NCI-H1105 (cell line): ENCODE measurements around the gene TRPT1.
"Not testable (repeated sequence)": the region's sequence is repeated elsewhere in the genome, so short reads cannot be mapped to it uniquely, and the experiment has no call there.

Experiments
- DNase-seq: peaks from one replicate; lab custom pipeline; 2025; lab: John Stamatoyannopoulos, UW

TRPT1 gene

DNA sequence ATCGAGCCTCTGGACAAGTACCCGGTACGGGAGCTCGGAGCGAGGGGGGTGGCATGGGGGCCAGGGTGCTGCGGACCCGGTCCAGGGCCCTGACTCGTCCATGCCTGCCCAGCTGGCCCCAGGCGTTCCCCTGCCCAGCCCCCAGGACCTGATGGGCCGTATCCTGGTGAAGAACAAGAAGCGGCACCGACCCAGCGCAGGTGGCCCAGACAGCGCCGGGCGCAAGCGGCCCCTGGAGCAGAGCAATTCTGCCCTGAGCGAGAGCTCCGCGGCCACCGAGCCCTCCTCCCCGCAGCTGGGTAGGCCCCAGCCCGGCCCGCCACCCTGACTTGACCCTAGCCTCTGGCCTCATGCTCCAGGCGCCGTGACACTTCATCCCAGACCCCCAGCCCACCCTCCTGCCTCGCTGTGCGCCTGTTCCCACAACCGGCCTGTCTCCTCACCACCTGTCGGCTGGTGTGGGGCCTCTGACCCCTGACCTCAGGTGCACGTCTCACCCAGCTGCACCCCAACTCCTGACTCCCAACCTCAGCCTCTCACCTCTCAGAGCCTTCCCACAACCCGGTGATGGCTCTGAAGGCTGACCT, 33.1 kb upstream of the TRPT1 start:
- no peak for DNase-seq

DNA sequence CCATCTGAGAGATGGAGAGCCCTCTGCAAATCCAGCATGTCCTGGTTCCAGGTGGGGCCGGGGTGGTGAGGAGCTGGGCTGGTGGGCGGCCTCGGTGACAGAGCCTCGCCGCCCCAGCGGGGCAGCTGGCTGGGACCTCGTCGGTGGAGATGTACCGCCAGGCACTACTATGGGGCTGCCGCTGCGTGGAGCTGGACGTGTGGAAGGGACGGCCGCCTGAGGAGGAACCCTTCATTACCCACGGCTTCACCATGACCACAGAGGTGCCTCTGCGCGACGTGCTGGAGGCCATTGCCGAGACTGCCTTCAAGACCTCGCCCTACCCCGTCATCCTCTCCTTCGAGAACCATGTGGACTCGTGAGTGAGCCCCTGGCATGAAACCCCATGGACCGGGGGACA, 32.4 kb upstream of the TRPT1 start:
- DNase-seq, result no peak

DNA sequence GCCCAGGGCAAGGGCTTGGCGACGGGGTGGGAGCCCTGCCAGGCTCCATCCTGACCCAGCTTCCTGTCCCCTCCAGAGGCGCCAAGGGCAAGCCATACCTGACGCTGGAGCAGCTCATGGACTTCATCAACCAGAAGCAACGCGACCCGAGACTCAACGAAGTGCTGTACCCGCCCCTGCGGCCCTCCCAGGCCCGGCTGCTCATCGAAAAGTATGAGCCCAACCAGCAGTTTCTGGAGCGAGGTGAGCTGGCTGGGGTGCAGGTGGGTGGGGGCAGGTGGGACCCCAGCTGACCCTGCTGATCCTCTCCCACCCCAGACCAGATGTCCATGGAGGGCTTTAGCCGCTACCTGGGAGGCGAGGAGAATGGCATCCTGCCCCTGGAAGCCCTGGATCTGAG, 30.3 kb upstream of the TRPT1 start:
- no peak for DNase-seq

DNA sequence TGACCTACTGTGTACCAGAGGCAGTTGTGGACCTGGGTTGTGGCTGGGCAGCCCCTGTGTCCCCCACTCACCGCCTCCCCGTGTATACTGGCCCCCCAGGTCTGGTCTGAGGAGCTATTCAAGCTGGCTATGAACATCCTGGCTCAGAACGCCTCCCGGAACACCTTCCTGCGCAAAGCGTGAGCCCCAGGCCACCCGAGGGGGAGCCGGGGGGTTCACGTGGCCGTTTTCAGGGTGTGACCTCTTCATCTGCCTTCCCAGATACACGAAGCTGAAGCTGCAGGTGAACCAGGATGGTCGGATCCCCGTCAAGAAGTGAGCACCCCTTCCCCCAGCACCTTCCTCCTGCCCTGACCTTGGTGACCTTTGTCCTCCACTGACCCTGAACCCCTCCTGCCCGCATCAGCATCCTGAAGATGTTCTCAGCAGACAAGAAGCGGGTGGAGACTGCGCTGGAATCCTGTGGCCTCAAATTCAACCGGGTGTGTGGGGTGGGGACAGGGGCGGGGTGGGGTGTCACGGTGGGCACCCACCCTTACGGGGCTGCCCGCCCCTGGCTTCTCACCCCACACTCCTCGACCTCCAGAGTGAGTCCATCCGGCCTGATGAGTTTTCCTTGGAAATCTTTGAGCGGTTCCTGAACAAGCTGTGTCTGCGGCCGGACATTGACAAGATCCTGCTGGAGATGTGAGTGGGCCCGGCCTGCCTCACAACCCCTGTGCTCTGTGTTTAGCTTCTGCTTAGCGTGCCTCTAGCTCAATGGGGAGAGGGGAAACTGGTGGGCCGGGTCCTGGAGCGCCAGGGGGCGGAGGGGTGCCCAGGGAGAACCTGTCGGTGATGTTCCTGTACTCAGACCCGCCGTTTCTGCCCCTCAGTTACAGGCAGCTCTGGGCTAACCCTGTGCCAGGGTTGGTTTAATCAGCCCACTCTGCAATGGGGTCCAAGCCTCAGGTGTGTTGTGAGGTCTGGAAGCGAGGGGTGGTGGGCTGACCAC, 29.4 kb upstream of the TRPT1 start:
- DNase-seq, result no peak

DNA sequence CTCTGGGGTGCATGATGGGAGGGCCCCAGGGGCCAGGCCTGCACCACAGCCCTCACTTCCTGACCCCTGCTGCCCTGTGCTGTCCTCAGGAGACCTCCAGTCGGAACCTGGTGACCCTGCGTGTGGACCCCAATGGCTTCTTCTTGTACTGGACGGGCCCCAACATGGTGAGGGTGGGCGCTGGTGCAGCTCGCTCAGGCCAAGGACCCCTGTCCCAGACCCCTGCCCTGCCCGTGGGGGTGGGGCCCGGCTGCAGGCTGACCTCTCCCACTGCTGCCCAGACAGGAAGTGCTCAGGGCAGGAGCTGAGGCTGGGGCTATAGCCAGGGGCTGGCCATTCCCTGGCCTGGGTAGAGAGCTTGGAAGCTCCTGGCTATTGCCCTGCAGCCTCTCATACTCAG, 28.3 kb upstream of the TRPT1 start:
- DNase-seq, result no peak

DNA sequence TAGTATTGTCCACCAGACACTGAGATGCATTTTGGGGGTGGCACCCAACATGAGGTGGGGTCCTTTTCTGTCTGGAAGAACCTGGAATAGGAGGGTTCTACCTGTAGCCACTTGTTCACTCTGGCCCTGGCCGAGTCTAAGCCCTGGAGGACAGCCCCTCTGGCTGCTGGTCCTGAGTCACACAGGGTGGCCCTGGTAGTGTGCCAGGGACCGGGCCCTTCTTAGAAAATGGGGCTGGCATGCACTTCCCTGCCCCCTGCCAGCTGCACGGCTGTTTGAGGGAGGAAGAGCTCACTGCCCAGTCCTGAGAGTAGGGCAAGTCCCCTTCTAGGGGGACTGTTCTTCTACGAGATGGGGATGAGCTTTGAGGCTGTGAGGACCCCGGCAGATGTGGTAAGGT, 27.5 kb upstream of the TRPT1 start:
- DNase-seq, result no peak

DNA sequence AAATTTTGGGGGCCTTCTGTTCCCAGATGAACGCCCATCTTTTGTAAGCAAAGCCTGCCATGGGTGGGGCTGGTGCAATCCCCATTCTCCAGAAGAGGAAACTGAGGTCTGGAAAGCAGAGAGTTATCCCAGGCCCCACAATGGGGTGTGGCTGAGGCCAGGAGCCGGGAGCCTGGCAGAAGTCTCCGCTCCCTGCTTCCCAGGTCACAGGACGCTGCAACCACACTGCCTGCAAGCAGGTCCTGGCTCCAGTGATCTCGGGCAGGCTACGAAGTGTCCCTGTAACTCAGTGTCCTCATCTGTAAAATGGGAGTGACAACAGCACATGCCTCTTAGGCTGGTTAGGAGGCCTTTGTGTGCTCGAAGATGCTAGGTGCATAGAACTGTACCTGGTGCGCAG, 27.1 kb upstream of the TRPT1 start:
- DNase-seq, result no peak

DNA sequence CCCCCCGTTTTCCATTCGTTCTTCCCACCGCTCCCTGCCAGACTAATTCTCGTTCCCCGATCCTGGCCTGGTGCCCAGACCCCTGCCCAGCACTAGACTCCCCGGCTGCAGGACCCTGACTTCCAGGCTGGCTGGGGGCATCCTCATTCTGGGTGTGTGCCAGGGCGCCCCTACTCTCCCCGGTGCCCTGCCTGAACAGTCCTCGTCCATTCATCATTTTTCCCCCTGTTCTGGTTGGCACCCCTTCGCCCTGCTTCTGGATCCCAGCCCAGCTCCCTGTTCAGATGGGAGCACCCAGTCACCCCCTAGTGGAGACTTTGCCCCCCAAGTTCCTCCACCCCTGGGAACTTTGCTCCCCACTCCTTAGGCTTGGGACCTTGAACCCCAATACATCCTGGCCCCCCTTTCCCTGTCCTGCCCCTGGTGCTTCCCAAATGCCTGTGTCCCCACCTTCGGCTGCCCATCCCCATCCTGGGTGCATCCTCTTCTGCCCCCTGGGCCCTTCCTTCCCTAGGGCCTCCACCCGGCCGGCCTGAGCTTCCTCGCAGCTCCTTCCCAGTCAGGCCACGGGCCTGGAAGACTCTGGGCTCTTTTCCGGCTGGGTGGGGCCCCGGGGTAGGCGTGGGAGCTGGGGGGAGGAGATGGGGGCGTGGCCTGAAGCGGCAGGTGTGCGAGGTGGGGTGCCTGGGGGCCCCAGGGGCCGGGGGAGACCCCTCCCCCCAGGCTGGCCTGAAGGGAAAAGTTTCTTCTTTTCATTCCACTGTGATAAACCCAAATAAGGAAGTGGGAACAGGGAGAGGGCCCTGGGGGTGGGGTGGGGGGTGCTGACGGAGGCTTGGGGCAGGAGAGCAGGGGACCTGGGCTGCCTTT, 26.3 kb upstream of the TRPT1 start:
- DNase-seq, result peak; percentile 43

DNA sequence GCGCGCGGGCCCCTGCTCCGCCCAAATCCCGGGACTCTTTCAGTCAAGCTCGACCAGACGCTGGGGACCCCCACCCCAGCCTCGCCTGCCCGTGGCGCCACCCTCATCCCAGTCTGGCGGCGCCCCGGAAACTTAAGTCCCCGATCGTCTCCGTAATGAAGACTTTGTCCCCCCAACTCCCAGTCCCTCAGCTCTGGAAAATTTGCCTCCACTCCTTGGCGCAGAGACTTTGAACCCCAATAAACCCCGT, 25.7 kb upstream of the TRPT1 start:
- no peak for DNase-seq

DNA sequence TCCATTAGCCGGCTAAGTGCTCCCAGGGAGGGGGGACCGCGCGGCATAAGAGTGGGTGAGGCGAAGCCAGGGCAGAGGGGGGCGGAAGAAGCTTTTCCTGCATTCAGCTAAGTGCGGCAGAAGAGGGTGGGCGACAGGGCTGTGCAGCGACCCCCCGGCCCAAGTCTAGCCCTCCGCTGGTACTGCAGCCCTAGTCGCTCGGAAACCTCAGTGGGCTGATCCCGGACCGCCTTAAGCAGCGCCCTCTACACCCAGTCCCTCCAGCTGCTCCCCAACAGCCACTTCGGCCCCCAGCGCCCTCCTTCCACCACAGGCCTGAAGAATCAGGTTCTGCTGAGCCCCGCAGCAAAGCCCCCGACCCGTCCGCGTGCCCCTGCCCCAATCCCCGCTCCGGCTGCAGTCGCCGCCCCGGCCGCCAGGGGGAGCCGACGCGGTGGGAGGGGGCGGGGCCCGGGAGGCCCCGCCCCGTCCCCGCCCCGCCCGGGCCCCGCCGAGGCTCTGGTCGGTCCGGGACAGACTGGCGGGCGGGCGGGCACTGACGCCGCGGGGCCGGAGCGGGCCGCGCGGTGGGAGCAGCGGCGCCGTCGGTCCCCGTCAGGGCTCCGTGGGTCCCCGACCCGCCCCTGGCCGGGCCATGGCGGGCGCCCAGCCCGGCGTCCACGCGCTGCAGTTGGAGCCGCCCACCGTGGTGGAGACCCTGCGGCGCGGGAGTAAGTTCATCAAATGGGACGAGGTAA, 25.2 kb upstream of the TRPT1 start, which contains the start of gene PLCB3:
PLCB3 (plus strand) TSS at position 515 of the 737 bp plus-strand sequence; CDS start at position 635, 120 bp downstream.
- DNase-seq, result peak; percentile 29

DNA sequence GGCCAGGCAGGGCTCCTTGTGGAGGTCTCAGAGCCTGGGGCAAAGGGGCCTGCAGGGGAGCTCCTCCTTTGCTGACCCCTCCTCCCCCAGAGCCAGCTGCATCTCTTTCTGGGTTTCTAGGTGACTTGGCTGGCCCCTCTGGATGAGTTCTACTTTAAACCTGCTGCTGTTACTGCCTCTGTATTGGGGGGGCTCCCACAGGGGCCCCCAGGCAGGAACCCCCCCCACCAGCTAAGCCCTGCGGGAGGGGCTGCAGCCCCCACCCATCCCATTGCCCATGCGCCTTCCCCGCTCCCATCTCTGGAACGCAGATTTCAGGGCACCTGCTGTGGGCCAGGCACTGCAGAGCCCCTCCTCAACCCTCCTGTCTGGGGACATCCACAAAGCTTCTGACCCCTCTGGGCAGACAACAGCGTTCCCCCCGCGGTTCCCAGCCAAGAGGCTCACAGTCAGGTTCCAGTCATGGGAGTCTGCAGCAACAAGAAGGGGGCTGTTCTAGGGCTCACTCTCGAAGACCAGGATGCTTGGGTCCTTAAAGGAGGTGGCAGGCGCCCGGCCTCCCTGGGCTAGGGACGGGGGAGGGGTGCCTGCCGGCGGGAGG, 24.5 kb upstream of the TRPT1 start:
- no peak for DNase-seq

DNA sequence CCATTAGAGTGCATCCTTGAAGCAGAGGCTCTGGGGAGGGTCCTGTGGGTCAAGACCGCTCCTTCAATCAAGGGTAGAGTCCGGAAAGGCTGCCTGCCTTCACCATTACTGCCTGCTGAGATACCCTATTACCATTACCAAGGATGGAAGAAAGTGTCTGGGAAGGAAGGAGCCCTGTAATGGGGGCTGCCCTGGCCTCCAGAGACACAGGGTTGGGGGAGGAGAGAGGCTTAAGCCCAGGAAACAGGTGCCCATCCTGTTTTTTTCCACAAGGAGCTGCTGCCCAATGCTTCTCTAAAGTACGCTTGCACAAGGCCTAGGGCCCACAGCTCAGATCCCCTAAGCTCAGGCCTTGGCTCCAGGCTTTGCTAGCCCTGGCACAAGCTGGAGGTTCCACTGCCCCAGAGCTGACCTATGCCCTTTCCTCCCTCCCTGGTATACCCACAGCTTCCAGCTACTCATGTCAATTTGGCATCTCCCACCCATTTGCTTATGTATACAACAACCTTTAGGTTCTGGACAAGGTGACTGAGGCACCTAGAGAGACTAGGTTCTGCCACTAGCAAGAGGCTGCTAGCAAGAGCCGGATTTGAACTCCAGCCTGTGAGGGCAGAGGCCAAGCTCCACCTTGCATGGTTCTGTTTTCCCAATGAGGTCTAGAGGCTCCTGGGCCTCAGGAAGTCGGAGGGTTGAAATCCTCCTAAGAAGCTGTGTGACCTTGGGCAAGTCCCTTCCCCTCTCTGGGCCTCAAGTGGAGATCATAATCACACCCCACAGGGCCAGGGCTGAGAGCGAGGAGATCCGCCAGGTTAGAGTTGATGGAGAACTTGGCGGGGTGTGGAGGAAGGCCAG, 23.8 kb upstream of the TRPT1 start:
- no peak for DNase-seq

DNA sequence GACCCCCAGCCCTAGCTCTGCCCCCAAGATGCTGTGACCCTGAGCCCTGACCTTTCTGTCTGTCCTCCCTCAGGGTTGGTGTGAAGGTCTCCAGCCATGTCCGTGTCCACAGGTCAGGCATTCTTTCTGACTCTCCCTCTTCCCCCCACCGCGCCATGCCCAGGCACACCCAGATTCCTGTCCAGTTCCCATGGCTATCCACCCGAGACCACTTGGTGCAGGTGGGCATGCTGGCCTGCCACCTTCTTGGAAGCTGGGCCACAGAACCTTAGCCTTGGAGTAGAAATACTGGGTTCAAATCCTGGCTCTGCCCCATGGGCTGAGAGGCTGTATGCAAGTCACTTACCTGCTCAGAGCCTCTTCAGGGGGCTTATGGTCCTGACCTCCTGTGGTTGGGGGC, 23.1 kb upstream of the TRPT1 start:
- no peak for DNase-seq

DNA sequence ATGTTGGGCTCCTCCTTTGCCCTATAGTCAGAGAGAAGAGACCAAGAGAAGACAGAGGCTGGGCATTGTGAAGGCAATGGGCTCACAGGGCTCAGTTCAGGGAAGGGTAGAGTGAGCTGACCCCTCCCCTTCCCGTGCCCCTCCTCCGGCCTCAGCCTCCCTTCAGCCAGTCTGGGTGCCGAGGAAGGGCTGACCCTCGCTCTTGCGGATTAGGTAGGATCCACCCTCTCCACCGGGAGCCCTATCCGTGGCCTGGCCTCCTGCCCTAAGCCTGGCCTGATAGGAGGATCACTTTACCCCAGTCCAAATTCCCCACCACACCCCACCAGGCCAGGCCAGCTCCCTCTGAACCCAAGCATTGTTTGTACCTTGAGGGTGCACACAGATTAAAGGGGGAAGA, 22.6 kb upstream of the TRPT1 start:
- no peak for DNase-seq

DNA sequence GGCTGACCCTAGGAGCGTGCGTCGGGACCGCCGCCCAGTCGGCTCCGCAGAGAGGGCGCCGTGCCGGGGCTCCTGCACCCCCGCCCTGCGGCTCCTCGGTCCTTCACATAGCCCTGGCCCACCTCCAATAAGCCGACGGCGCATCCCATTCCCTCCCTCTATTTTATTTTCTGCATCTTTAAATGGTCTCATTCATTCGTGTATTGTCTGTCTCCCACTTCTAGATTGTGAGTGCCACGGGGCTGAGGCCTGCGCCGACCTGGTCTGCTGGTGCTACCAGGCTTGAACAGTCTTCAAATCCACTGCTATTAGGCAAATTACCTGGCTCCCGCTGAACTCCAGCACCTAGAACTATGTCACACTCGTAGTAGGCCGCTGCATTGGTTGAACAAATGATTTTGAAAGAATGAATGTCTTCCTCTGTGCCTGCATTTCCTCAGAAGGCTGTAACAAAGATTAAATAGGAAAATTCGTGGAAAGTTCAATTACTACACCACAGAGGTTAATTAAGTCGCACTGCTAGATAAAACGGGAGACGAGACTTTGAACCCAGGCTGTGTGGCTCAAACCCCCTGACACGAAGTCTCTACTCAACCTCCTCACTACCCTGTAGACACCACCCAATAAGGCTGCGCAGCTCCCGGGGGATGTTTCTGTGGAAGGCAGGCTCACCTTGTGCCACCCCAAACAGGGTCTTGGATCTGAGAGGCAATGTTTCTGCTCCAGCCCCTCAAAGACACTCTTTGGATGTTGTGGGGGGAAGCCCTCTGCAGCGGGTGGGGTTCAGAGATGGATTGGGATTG, 21.9 kb upstream of the TRPT1 start:
- DNase-seq, result no peak

DNA sequence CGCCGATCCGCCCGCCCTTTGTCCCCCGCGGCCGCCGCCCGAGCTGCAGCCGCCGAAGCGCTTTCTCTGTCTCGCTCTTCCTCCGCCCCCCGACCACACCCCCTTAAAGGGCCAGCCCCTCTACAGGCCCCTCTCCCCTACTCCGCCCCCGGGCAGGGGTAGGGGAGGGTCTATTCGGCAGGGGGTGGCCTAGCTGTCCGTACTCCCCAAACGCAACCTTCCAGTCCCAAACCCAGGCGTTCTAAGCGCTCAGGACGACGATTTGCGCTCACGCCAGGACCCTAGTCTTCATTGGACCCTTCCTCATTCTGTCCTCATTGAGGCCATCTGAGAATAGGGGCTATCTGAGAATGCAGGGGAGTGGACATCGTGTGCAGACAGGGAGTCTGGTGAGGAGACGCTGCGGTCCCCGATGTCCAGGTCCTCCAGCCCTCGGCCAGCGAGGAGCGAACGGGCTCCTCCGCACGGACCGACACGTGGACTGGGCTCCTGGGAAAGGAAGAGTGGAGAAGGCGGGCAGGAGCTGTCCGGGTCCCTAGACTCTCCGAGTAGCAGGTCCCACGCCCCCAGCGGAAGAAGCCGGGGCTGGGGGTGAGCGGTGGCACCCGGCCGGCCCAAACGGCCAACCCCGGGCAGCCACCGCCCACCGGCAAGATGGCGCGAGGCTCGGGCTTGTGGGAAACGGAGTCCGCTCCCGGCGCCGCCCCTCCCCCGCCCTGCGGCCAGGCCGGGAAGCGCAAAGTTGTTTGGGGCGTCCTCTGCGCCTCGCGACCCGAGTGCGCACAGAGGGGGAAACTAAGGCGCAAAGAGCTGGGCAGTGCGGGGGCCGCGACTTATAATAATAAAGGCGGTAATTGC, 21.1 kb upstream of the TRPT1 start, which contains the start of gene PPP1R14B:
PPP1R14B (minus strand) TSS at position 73 of the 858 bp plus-strand sequence. CDS start 270 bp downstream, outside the sequence.
- peak; percentile 65 for DNase-seq

DNA sequence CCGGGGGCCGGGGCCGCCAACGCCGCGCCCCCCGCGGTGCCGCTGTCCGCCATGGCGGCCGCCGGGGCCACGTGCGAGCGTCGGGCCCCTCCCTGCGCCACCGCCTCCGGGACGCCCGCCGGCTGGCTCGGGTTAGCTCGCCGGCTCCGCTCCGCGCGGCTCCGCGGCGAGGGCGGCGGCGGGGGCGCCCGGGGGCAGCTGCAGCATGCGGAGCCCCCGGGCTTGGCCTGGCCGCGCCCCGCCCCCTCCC, 20.6 kb upstream of the TRPT1 start:
- not testable (repeated sequence) for DNase-seq

DNA sequence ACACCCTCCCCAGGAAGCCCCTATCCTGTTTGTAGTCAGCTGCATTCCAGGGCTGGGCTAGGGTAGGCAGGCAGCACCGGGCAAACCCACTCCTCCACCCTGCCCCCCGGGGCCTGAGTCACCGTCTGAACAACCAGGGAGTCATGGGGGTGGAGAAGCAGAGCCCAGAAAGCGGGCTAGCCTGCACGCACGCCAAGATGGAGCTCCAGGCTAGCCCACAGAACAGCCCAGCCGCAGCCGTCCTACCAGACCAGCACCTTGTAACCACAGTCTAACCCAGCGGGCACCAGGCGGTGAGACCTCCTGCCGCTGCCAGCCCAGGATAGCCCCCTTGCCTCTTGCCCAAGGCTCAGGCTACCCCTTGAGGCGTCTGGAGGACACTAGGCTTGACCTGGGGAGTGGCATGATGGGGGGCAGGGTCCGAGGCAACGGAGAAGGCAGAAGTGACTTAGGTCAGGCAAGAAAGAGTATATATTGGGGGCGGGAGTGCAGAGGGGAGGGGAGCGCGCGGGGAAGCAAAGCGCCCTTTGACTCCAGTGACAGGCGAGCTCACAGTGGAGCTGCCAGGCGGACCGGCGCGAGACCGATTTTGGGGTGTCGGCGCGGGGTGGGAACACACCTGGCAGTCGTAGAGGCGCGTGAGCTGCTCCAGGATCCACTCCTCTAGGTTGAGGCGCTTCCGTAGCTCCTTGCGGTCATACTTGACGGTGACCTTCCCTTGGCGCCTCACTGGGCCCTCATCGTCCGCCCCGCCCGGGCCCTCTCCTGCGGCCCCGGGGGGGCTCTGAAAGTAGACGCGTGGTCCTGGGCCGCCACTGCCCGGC, 20.0 kb upstream of the TRPT1 start:
- DNase-seq, result no peak
